ENCODE measurements around the gene PRDM15.

GRCh38 chr21:41806773-41807172 is 72.4 kb downstream of the PRDM15 start:
- TF ChIP-seq, protein P1, sequence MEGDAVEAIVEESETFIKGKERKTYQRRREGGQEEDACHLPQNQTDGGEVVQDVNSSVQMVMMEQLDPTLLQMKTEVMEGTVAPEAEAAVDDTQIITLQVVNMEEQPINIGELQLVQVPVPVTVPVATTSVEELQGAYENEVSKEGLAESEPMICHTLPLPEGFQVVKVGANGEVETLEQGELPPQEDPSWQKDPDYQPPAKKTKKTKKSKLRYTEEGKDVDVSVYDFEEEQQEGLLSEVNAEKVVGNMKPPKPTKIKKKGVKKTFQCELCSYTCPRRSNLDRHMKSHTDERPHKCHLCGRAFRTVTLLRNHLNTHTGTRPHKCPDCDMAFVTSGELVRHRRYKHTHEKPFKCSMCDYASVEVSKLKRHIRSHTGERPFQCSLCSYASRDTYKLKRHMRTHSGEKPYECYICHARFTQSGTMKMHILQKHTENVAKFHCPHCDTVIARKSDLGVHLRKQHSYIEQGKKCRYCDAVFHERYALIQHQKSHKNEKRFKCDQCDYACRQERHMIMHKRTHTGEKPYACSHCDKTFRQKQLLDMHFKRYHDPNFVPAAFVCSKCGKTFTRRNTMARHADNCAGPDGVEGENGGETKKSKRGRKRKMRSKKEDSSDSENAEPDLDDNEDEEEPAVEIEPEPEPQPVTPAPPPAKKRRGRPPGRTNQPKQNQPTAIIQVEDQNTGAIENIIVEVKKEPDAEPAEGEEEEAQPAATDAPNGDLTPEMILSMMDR (conservative IDR thresholded peaks at IDR 0.05; ENCODE audit: low read depth, low read length) = no peak
- no peak for TF ChIP-seq EZH2 (IDR thresholded peaks at IDR 0.05; ENCODE audit: borderline replicate concordance, low read depth, low read length, poor library complexity, severe bottlenecking)

Measured in A673 (cell line).